ENCODE data around the gene GGCX.

The GGCX gene

GRCh38 chr2:85539361-85540132, 21.7 kb downstream of the GGCX start:
- DNase-seq, result peak; percentile 48

- peak; percentile 90 for DNase-seq
Measured at GRCh38 chr2:85538507-85539360, 22.6 kb downstream of the GGCX start, which contains the start of gene MAT2A. Gene MAT2A, plus strand, starts transcription at chr2:85539168. Its CDS starts 120 bp downstream, at chr2:85539288.

GRCh38 chr2:85537600-85538506, 23.4 kb downstream of the GGCX start:
- DNase-seq, result peak; percentile 40

DNA sequence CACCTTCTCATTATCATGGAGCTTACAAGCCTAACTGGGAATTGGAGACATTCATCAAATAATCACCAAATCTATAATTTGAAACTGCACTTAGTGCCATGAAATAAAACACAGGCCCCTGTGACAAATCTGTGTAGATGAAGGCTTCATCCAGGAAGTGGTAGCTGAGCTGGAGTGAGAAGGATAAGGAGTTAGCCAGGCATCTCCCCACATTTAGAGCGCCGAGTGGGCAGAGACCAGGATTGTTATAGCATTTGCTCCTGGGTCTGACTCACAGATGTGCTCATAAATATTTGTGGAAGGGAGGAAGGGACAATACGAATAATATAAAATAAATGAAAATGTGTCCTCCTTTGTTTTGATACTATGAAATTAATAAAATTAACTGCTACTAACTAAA, 24.8 kb downstream of the GGCX start:
- DNase-seq, result no peak

- no peak for DNase-seq
Measured at GRCh38 chr2:85534881-85535280, 26.4 kb downstream of the GGCX start.

GRCh38 chr2:85534099-85534498, 27.2 kb downstream of the GGCX start:
- no peak for DNase-seq

- DNase-seq, result no peak
Measured at GRCh38 chr2:85531589-85531988, 29.7 kb downstream of the GGCX start.

- DNase-seq, result no peak
Measured at GRCh38 chr2:85529809-85530208, 31.5 kb downstream of the GGCX start.

DNA sequence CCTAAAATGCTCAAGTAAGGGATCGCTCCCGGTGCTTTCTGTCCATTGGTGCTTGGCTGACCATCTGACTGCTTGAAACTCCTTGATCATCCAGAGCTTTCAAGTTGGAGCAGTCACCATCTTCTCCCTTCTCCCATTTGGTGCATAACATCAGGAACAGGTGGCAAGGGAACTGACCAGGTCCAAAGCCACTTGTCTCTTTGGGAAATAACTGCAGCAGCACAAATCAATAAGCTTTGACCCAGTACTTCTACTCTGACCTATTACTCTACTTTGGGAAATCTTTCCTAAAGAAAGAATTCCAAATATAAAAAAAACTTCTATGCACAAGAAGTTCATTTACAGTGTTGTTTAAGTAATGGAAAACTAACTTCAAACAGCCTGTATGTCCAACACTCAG, 32.9 kb downstream of the GGCX start:
- DNase-seq, result no peak

DNA sequence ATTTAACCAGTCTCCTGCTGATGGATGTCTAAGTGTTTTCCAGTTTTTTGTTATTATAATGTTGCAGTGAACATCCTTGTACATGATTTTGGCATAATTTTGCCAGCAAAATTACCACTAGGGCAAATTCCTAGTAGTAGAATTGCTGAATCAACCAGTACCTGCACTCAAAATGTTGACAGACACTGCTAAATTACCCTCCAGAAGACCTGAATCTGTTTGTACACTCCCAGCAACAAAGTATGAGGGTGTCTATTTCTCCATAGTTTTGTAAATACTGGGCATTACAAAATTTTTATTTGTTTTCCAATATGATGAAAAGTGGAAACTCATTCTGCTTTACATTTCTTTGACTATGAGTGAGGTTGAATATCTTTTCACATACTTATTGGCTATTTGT, 33.5 kb downstream of the GGCX start:
- DNase-seq, result no peak

GRCh38 chr2:85525567-85525966, 35.7 kb downstream of the GGCX start:
- DNase-seq, result no peak

DNA sequence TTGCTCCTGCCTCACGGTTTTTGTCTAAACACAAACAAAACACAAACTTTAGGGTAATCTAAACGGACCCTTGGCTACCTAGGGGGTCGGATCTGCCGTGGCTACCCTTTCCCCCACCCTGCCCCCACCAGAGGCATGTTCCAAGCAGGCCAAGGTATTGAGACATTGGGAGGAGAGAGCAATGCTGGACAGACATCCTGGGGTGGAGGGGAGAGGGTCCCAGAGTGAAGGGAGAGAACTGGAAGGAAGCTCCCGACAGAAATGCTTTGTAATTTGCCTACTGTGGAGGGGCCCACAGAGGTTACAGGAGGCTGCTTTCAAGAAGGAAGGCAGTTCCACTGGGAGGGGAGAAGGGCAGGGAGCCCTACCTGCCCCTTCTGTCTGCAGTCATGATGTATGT, 36.3 kb downstream of the GGCX start:
- no peak for DNase-seq

GRCh38 chr2:85524336-85524908, 36.9 kb downstream of the GGCX start:
- DNase-seq, result no peak

- DNase-seq, result no peak
Measured at GRCh38 chr2:85523903-85524335, 37.4 kb downstream of the GGCX start.

- no peak for DNase-seq
Measured at GRCh38 chr2:85523062-85523902, 38.0 kb downstream of the GGCX start.

DNA sequence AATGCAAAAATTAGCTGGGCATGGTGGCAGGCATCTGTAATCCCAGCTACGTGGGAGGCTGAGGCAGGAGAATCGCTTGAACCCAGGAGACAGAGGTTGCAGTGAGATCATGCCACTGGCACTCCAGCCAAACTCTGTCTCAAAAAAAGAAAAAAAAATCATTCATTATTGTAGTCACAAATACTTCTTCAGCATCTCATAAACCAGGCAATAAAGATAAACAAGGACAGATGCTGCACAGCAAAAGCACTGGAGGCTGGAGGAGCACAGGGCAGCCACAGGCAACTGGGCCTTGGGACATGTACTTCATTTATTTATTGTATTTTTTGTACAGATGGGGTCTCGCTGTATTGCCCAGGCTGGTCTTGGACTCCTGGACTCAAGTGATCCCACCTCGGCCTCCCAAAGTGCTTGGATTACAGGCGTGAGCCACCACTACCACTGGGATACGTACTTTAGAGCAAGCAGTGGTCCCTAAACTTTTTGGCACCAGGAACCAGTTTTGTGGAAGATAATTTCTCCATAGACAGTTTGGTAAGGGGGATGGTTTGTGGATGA, 39.1 kb downstream of the GGCX start:
- DNase-seq, result no peak

- DNase-seq, result no peak
Measured at GRCh38 chr2:85516653-85517389, 44.5 kb downstream of the GGCX start.

- DNase-seq, result no peak
Measured at GRCh38 chr2:85514323-85514722, 47.0 kb downstream of the GGCX start.

- no peak for DNase-seq
Measured at GRCh38 chr2:85511008-85511811, 50.1 kb downstream of the GGCX start.

DNA sequence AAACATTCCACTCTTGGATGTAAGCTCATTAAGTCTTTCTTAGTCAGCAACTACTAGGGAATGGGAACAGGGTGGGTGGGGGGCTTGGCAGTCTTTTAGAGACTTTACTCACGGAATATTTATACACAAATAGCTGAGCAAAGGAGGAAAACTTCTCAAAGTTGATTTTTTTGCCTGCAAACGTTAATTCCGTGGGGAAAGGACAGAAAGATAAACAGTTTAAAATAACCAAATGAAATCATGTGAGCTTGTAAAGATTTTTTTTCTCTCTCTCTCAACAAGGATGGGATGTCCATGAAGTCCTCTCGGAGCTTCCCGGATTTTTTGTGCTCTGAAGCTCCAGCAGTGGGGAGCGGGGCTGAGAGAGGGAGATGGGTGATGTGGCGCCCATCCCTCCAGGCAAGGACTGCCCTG, 54.5 kb downstream of the GGCX start:
- no peak for DNase-seq

Measured in NCI-H2171 (cell line).